OCI-LY3 (cell line): ENCODE measurements around the gene ZNF45.

Source experiments
- CTCF ChIP-seq: fragments of 200-600, 300-600 bp; sonication (generic); IDR thresholded peaks from 2 replicates; pipeline ENCODE4 v1.5.1; 2014; ENCODE audit warnings: antibody characterized with exemption, low read length, low read depth
- EZH2phosphoT487 ChIP-seq: fragments of 200-600 bp; shearing (Covaris generic); IDR thresholded peaks from 2 replicates; pipeline ENCODE4 v1.6.1; 2018; ENCODE audit warnings: antibody characterized with exemption, mixed run types, low read depth

- no peak for TF ChIP-seq CTCF
- TF ChIP-seq EZH2phosphoT487: no peak
These were observed 41.6 kb upstream of the ZNF45 start for GRCh38 chr19:43976732-43977131.
